Frontal cortex (tissue), 4 donors: Measurements from ENCODE around the gene DZIP3. TPM values are rescaled to one million over a fixed set of nuclear protein-coding genes. Genes with fewer than 3 reads are reported as not detected.
A peak's percentile ranks its signal among the peaks of the same experiment; 100 is the strongest.
"Not testable (repeated sequence)": the region's sequence is repeated elsewhere in the genome, so short reads cannot be mapped to it uniquely, and the experiment has no call there.

Experiments
- DNase-seq, 2 donors: peaks; one replicate each; pipeline ENCODE4 v3.0.0; 2012; ENCODE audit warnings: low spot score in 2 of 2
- FAIRE-seq: peaks from 2 replicates; lab custom pipeline; 2012; peaks lifted over from hg19 to GRCh38; lab: Jason Lieb, UNC
- total RNA-seq: library from RNA; depleted of rRNA; stranded (reverse); fragments of >200 nt; gene quantifications from one replicate; pipeline ENCODE4 v1.2.3, GENCODE V29; 2014
- donor health status: control.
- donor health status: control.
- donor health status: control.

DZIP3 gene
- total RNA-seq, 1 donor from 2014 or later, result 51.8 TPM

DNA sequence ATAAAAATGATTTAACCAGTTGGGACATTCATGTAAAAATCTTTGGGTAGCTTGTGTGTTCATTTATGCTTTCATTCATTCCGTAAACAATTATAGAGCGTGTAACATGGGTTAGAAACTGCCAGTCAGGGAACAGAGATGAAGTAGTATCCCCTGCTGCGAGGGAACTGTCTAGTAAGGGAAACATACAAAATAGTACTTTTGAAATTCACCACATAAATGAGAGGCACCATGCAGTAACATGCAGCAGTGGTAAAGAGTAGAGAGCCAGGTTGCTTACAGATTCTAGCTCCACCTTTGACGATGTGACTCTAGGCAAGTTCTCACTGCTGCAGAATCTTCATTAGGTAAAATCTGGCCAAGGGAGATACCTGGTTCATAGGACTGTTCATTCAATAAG is 938 bp downstream of the DZIP3 start:
- FAIRE-seq, result no peak
- DNase-seq, result peak in 1 of 2 donors; percentile 3

DNA sequence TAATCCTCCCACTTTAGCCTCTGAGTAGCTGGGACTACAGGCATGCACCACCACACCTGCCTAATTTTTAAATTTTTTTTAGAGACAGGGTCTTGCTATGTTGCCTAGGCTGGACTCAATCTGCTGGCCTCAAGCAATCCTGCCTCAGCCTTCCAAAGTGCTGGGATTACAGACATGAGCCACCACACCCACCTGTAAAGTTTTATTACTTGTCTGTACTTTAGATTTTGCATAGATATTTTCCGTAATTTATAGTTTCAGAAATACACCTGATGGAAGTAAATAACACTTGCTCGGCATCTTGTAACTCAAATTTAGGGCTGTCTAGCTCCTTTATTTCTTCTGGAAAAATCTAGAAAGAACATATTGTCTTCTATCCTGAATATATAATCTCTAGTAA is 5.8 kb downstream of the DZIP3 start:
- FAIRE-seq (no peak), DNase-seq (no peak)

DNA sequence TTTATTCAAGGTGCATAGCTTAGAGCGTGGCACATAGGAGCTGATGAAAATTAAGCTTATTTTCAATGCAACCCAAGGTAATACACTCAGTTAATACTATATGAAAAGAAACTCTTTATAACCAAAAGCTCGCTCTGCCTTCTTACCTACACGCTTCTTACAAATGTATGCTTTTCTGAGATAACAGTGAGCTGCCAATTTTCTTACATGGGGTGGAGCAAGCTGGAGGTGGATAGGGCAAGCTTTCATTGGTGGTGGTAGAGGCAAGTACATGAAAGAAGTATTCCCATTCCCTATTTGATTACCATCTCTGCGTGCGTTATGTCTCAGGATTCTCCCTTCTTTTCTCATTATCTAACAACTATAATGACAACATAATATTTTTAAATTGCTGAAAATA is 8.9 kb downstream of the DZIP3 start:
- FAIRE-seq, result no peak
- DNase-seq, result no peak

DNA sequence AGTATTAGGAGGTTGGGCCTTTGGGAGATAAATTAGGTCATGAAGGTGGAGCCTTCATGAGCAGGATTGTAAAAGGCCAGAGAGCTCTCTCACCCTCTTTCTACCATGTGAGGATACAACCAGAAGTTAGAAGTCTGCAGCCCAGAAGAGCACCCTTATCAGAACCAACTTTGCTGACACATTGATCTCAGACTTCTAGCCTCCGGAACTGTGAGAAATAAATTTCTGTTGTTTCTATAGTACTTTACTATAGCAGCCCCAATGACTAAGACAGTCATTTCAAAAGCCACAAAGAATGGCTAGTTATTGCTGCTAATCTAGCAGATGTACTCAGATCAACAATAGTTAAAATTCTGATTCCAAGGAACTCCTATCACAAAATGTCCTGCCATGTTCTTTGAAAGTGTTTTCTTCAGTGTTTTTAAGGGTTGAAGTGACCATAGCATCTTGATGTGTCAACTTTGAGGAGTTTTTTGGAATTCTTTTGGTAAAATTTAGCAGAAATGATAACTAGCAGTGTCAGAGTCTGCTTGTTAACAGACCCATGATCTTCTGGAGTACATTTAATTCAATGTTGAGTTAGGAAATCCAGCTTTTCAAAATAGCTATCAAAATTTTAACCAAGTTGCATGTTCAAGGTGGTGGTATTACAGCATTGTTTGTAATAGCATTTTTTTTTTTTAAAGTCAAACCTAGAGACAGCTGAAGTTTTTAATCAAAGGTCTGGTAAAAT is 10.3 kb downstream of the DZIP3 start:
- FAIRE-seq (no peak), DNase-seq (no peak)

DNA sequence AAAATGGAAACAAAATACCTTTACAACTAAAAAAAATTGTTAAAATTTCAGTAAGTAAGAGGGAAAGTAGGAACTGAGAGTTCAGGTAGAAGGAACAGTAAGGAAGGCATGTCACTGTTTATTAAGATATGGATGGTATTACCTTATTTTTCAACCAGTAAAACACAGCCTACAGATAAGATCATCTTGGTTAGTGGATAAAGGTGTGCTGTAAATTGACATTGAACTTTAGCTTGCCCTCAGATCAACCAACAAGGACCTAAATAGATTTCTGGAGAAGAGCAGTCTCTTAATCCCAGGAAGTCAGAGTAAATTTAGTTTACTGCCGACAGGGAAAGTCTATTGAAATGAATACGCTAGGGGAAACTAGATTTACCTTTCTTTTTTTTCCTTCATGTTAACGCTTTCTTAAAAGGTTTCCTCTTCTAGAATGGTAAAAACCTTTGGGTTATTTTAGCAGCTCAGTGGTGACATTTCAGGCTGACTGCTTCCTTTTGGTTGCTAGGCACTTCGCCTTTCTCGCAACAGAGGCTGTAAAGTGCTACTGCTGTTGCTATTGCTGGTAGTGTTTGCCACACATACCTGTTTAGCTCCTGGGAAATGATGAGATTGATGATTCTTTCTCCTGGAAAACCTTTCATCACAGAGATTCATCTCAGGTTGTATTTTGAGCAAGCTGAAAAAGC is 12.9 kb downstream of the DZIP3 start:
- DNase-seq (no peak), FAIRE-seq (no peak)

DNA sequence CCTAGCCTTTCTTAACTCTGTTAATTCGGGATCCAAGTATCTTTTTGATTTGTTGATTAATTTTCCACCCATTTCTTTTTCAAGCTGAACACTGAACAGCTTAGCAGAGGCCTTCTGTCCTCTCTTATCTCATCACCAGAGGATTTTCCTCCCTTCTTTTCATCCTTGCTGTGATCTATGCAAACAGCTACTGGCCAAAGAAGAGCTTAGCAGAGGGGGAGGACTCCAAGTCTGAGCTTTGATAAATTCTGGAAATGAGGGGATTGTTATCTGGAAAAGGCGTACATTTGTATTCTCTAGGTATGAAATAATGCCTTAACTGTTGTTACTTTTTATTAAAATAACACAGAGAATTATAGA is 13.4 kb downstream of the DZIP3 start:
- DNase-seq (no peak), FAIRE-seq (no peak)

DNA sequence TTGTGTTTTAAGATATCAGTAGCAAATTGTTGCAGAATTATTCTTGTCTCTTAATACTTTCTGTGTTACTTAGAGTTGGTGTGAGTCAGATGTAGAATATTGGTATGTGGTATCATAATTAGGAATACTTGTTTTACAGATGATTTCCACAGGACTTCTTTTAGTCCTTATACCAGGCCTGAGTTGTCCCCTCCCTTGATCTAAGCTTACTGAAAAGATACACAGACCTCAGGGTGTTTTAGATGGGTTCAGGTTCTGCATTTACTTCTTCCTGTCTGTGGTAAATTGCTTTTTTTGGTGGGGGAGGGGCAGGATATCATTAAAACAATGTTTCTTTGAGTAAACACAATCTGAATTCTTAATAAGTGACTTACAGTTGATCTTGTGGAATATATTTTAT is 14.2 kb downstream of the DZIP3 start:
- no peak for FAIRE-seq
- DNase-seq, result no peak

DNA sequence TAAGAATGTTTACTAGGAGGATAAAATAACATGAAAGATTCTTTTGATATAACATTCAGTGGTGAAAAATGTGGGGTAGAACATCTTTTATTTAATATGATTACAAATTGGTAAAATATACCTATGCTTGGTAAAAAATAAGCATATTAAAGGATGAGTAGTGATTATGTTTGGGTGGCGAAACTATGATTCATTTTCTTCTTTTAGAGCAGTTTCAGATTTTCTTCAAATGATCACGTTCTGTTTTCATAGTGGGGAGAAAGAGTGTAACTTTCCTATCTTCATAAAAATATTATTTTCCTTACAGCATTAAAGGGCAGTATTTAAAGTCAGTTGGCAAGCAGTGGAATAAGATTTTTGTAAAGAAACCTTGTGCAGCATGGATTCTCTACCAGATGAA is 15.5 kb downstream of the DZIP3 start:
- FAIRE-seq (no peak), DNase-seq (no peak)

DNA sequence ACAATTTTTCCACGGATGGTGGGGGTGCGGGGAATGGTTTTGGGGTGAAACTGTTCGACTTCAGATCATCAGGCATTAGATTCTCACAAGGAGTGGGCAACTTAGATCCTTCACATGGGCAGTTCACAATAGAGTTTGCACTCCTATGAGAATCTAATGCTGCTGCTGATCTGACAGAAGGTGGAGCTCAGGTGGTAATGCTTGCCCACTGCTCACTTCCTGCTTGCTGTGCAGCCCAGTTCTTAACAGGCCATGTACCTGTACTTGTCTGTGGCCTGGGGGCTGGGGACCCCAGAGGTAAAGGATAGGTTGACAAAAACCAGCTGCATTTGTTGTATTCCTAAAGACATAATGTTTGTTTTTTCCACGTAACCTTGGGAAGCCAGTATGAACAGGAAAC is 16.0 kb downstream of the DZIP3 start:
- no peak for FAIRE-seq
- DNase-seq, result no peak

DNA sequence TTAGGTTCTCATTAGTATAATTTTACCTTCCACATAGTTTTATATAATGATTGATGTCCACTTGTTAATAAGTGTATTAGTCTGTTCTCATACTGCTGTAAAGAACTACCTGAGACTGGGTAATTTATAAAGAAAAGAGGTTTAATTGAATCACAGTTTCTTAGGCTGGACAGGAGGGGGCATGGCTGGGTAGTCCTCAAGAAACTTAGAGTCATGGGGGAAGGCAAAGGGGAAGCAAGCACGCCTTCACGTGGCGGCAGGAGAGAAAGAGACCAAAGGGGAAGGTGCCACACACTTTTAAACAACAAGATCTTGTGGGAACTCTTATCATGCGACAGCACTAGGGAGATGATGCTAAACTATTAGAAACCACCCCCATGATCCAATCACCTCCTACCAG is 19.2 kb downstream of the DZIP3 start:
- FAIRE-seq (no peak), DNase-seq (no peak)

DNA sequence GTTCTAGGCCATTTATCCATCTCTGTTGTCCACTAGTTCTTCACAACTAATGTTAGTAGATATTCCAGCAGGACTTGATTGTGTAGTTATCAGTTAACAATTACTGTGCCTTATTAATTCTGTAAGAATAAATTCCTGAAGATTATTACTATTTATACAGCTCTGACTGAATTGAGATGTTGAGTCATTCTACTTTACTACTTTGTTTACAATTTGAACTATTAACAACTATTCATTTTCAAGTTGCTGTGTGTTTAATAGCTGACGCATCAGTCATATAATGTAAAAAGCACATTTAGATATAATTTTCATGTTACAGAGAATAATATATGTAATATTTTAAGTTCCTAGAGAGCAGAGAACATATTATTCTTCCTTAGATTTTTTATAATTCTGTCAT is 21.1 kb downstream of the DZIP3 start:
- DNase-seq (no peak), FAIRE-seq (no peak)

DNA sequence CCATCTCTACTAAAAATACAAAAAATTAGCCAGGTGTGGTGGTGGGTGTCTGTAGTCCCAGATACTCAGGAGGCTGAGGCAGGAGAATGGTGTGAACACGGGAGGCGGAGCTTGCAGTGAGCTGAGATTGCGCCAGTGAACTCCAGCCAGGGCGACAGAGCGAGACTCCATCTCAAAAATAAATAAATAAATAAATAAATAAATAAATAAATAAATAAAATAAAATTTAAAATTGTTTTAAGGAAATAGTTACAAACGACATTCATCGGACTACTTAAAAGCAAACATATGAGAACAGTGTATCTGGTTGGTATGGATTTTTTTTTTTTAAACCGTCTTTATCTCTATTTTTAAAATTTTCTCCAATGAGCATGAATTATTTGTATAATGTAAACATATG is 26.6 kb downstream of the DZIP3 start:
- FAIRE-seq, DNase-seq: not testable (repeated sequence)

DNA sequence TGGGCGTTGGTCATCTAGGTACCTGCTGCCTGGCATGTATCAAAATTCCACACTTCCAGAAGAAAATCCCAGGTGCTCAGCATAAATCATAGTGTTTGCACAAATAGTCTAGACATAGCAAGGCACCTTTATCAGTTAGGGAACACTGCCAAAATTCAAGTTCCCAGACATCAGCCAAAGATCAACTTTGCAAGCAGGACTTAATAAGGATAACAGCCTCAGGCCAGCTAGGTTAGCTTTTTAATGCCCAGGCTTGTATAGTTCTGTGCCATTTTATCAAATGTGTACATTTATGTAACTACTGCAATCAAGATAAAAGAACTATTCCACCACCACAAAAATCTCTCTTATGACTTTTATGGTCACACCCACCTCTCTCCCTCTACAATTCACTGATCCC is 30.7 kb downstream of the DZIP3 start:
- DNase-seq (no peak), FAIRE-seq (no peak)

DNA sequence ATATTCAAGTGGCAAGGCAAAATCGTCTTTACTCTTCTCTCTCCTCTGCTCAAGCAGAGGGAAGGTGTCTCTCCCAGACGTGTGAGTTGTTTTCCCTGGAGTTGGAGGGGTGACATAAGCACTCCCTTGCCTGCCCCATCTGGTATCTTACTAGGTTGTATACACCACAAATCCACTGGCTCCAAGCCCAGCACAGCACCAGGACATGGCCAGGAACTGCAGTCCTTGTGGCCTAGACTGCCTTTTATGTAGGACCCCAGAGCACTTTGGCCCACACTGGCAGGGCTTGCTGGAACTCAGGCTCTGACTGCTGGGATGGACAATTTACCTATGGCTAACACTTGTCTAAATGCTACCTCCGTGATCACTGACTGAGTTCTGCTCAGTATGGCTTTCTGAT is 34.0 kb downstream of the DZIP3 start:
- FAIRE-seq (no peak), DNase-seq (no peak)

DNA sequence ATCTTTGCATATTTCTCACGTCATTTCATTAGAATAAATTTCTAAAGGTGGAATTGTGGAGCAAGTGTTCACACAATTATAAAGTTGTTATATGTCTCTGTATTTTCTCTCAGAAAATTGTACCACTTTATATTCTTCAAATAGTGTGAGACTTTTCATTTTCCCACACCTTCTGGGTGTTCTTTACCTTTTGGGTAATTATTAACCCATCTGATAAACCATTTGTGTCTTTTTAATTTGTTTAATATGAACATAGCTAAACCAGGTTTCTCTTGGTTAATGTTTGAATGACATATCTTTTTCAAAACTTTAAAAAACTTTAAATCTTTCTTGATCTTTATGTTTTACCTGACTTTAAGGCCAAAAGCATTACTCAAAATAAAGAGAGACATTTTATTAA is 40.5 kb downstream of the DZIP3 start:
- peak; percentile 49 for FAIRE-seq

DNA sequence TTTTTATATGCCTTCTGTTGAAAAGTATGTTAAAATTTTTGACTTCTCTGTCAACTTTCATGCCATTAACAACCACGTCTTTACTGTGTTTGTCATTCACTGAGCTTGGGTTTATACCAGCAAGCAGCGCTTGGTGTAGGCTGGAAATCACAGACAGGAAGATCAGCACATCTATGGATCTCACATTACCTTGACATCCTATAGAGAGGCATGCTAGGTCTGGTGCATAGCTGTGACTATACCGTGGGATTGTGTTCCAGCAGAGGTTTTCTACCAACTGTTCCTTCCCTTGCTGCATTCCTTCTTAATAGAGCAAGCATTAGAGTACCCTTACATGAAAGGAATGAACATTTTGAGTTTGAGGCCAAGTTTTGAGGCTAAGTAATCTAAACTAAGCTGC is 53.0 kb downstream of the DZIP3 start:
- no peak for FAIRE-seq
- DNase-seq, result no peak

More for the DNA sequence above, 40.5 kb downstream of the DZIP3 start:
- DNase-seq, result no peak

DNA sequence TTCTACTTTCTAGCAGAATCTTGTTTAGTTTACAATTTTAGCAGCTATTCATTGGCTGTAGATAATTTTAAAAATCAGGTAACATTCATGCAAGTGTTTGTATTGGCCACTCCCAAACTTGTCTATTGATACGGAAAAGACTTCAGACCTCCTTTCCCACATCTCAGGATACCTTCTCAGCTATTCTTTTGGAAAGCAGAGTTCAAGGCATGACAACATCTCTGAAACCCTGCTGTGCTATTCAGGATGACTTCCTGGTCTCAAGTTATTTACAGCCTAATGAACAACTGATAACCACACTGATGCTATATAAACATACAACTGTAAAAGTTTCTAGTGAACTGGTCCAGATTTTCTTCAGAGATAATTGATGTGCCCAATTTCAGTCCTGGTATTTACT is 55.8 kb downstream of the DZIP3 start:
- DNase-seq, result no peak
- FAIRE-seq, result no peak

DNA sequence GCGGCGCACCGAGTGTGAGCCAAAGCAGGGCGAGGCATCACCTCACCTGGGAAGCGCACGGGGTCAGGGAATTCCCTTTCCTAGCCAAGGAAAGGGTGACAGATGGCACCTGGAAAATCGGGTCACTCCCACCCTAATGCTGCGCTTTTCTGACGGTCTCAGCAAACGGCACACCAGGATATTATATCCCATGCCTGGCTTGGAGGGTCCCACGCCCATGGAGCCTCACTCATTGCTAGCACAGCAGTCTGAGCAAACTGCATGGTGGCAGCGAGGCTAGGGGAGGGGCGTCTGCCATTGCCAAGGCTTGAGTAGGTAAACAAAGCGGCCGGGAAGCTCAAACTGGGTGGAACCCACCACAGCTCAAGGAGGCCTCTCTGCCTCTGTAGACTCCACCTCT is 66.1 kb downstream of the DZIP3 start:
- not testable (repeated sequence) for FAIRE-seq, DNase-seq

DNA sequence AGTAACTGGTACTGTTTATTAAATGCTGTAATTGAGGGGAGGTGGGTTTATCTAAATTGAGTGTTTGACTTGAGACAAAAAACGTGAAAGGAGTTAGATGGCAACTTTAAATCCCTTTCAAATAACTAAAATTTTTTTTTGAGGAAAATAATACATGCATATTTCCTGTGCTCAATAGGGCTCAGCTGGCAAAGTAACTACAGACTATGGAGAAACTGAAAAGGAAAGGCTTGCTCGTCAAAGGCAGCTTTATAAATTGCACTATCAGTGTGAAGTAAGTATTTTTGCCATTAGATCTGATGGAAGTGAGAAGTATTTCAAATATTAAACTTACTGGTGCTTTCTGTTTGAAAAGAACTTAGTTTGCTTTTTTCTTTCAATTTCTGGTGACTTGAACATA is 72.2 kb downstream of the DZIP3 start:
- FAIRE-seq (no peak), DNase-seq (no peak)

DNA sequence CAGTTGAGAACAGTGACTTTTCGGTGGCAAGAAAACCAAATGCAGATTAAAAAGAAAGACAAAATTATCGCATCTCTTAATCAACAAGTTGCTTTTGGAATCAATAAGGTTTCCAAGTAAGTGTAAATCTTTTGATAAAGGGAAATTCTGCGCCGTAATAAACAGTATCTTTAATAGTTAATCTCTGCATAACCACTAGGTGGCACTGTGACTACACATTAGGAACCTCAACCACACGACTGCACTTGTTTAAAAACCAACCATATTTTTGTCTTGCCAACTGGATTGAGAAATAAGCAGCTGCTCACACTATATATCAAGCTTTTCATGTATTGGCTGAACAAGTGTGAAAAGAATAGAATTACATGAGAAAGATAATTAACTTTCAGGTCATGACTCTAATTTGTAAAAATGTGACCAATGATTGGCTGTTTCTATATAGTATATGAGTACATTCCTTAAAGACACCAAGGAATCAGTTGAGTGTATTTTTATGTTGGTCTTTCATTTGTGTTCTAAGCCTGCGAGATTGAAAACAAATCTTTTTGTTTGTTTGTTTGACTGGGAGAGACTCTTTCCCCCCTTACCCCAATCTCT is 72.7 kb downstream of the DZIP3 start:
- peak; percentile 84 for FAIRE-seq
- peak; percentile 7 to 41 for DNase-seq

DNA sequence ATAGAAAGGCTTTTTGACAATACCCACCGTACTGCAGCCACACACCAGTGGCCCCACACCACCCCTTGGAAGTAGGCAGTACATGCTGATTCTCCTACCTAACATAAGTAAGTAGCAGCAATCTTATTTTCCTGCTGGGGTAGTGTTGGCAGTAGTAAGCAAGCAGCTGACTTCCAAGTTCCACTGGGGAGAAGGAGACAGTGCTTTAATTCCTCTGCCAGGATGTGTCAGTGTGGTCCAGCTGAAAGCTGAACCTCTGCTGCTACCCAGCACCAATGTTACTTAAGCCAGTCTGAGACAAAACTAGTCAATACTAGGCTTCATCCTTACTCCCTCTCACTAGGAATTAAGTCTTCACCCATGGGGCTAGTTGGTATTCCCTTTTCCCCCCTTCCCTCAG is 74.7 kb downstream of the DZIP3 start:
- DNase-seq, result no peak

More for the DNA sequence above, 74.7 kb downstream of the DZIP3 start:
- FAIRE-seq, result no peak
